ENCODE results near the gene GOLGA8J. TPM values are rescaled to one million over a fixed set of nuclear protein-coding genes. Genes with fewer than 3 reads are reported as not detected.
"Not testable (repeated sequence)": the region's sequence is repeated elsewhere in the genome, so short reads cannot be mapped to it uniquely, and the experiment has no call there.

The GOLGA8J gene
- total RNA-seq (2014; rRNA removed; shearing (Covaris generic)), result 0.07 TPM in 1 of 2 replicates, not detected in the other
- not detected in 2 replicates for polyA plus RNA-seq (2015; cell fraction: cytosol; rRNA removed)
- polyA plus RNA-seq (2015; cell fraction: nucleus; rRNA removed), result not detected in 2 replicates

- DNase-seq (ENCODE audit: low read depth), result not testable (repeated sequence)
Measured at GRCh38 chr15:30082655-30083054, at the start of gene GOLGA8J. Gene GOLGA8J, plus strand, starts transcription at chr15:30082955. Its CDS starts 98 bp downstream, at chr15:30083053.

- no peak for DNase-seq (ENCODE audit: low read depth)
Measured at GRCh38 chr15:30033211-30033610, 49.5 kb upstream of the GOLGA8J start.

- no peak for DNase-seq (ENCODE audit: low read depth)
Measured at GRCh38 chr15:30033763-30034162, 49.0 kb upstream of the GOLGA8J start.

- DNase-seq (ENCODE audit: low read depth), result no peak
Measured at GRCh38 chr15:30036036-30036703, 46.6 kb upstream of the GOLGA8J start.

GRCh38 chr15:30038667-30039523 is 43.9 kb upstream of the GOLGA8J start:
- DNase-seq (ENCODE audit: low read depth), result peak; percentile 53

GRCh38 chr15:30041868-30042267 is 40.9 kb upstream of the GOLGA8J start:
- DNase-seq (ENCODE audit: low read depth), result no peak

- DNase-seq (ENCODE audit: low read depth), result no peak
Measured at GRCh38 chr15:30042556-30042955, 40.2 kb upstream of the GOLGA8J start.

- DNase-seq (ENCODE audit: low read depth), result peak; percentile 16
Measured at GRCh38 chr15:30043211-30043655, 39.5 kb upstream of the GOLGA8J start.

- no peak for DNase-seq (ENCODE audit: low read depth)
Measured at GRCh38 chr15:30044377-30044776, 38.4 kb upstream of the GOLGA8J start.

GRCh38 chr15:30044826-30045225 is 37.9 kb upstream of the GOLGA8J start:
- DNase-seq (ENCODE audit: low read depth), result not testable (repeated sequence)

- not testable (repeated sequence) for DNase-seq (ENCODE audit: low read depth)
Measured at GRCh38 chr15:30045248-30046041, 37.3 kb upstream of the GOLGA8J start.

- DNase-seq (ENCODE audit: low read depth), result no peak
Measured at GRCh38 chr15:30046430-30046829, 36.3 kb upstream of the GOLGA8J start.

- DNase-seq (ENCODE audit: low read depth), result no peak
Measured at GRCh38 chr15:30055604-30056003, 27.2 kb upstream of the GOLGA8J start.

- DNase-seq (ENCODE audit: low read depth), result no peak
Measured at GRCh38 chr15:30056166-30056565, 26.6 kb upstream of the GOLGA8J start.

- no peak for DNase-seq (ENCODE audit: low read depth)
Measured at GRCh38 chr15:30059771-30060170, 23.0 kb upstream of the GOLGA8J start.

GRCh38 chr15:30062881-30063280 is 19.9 kb upstream of the GOLGA8J start:
- DNase-seq (ENCODE audit: low read depth), result no peak

- no peak for DNase-seq (ENCODE audit: low read depth)
Measured at GRCh38 chr15:30063835-30064546, 18.8 kb upstream of the GOLGA8J start.

GRCh38 chr15:30065025-30065801 is 17.5 kb upstream of the GOLGA8J start:
- peak; percentile 29 for DNase-seq (ENCODE audit: low read depth)

- no peak for DNase-seq (ENCODE audit: low read depth)
Measured at GRCh38 chr15:30068326-30068725, 14.4 kb upstream of the GOLGA8J start.

GRCh38 chr15:30072630-30073029 is 10.1 kb upstream of the GOLGA8J start:
- no peak for DNase-seq (ENCODE audit: low read depth)
